Activated CD8-positive, alpha-beta memory T cell treated with anti-CD3 and anti-CD28 coated beads, Interleukin-2, amount 10 ng/mL, durations not matched to agents 7 days and 5 days (primary cell): Measurements from ENCODE around the gene IER5L. TPM values are rescaled to one million over a fixed set of nuclear protein-coding genes. Genes with fewer than 3 reads are reported as not detected.

Source experiments
- ATAC-seq: fragments of 150-1000 bp; cut with Tn5 transposase; one replicate; pipeline ENCODE4 v1.10.0; 2021; ENCODE audit warnings: moderate library complexity
- CTCF ChIA-PET: fragments of 350-600 bp; sonication (Branson Sonifier 250); formaldehyde crosslinking; loops from one replicate; lab custom pipeline; 2021; ENCODE audit warnings: antibody characterized with exemption; lab: Charles Lee
- DNase-seq: peaks from one replicate; pipeline ENCODE4 v3.0.0-alpha.2; 2020
- H3K27ac Mint-ChIP-seq: one replicate; pipeline ENCODE4 v1.8.0; 2021; ENCODE audit warnings: mild to moderate bottlenecking, mixed read lengths
- H3K27me3 Mint-ChIP-seq: one replicate; pipeline ENCODE4 v1.8.0; 2021; ENCODE audit warnings: mixed read lengths
- H3K36me3 Mint-ChIP-seq: one replicate; pipeline ENCODE4 v1.8.0; 2021; ENCODE audit warnings: mild to moderate bottlenecking, mixed read lengths
- H3K4me1 Mint-ChIP-seq: one replicate; pipeline ENCODE4 v1.8.0; 2021; ENCODE audit warnings: mixed read lengths
- H3K4me3 Mint-ChIP-seq: one replicate; pipeline ENCODE4 v1.8.0; 2021; ENCODE audit warnings: mild to moderate bottlenecking, moderate library complexity, mixed read lengths
- H3K9me3 Mint-ChIP-seq: one replicate; pipeline ENCODE4 v1.8.0; 2022; ENCODE audit warnings: low read depth, mixed read lengths
- total RNA-seq, 2 experiments: library from RNA; stranded (reverse); gene quantifications; one replicate each; pipeline ENCODE4 v1.2.3, GENCODE V29; 2021

The IER5L gene
- total RNA-seq, 2 experiments from 2014 or later: 4.9 to 6.1 TPM

DNA sequence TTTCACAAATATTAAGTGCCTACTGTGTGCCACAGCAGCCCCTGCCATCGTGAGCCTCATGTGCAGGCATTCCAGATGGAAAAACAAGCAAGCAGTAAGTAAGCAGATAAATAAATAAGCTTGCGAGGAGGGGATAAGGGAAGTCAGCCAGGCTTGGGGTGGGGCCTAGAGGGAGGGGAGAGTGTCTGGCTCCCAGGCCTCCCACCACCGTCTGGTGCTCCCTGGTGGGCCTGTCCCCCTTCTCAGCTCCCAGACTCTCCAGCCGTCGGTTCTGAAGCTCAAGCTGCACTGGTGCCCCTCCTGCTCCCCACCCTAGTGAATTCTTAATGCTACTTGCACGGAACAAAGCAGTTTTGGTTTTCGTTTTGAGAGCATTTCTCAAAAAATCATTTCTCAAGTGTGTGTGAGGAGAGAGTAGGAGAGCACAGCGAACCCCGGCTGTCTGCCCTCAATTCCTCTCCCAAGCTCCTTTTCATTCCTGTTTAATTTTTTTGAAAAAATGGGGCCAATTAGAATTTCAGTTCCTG, 6.6 kb upstream of the IER5L start:
- no peaks in the 10 kb centered on the region for H3K36me3 Mint-ChIP-seq
- ATAC-seq: no peak
- H3K27ac Mint-ChIP-seq: no peak overlapping the region

GRCh38 chr9:129184219-129184524, 6.1 kb upstream of the IER5L start:
- peaks cover 19% of the 10 kb centered on the region for H3K4me1 Mint-ChIP-seq
- peaks cover 1% of the 10 kb centered on the region for H3K9me3 Mint-ChIP-seq
- ATAC-seq: no peak
- no peaks in the 10 kb centered on the region for H3K36me3 Mint-ChIP-seq
- H3K27ac Mint-ChIP-seq: no peak overlapping the region
- DNase-seq: no peak
- H3K4me3 Mint-ChIP-seq: no peak overlapping the region
- CTCF ChIA-PET: interaction anchor here (1.0 to 2.1 kb wide), 6 partner anchors 9 to 440 kb away, joined by 3 to 15 read pairs (median 4); no protein-coding TSS in a partner anchor
- peaks cover 4% of the 10 kb centered on the region for H3K27me3 Mint-ChIP-seq

More for the DNA sequence above, 6.6 kb upstream of the IER5L start:
- no peak for DNase-seq
- H3K4me3 Mint-ChIP-seq: no peak overlapping the region
- H3K9me3 Mint-ChIP-seq: peaks cover 1% of the 10 kb centered on the region
- H3K4me1 Mint-ChIP-seq: peaks cover 19% of the 10 kb centered on the region
- peaks cover 4% of the 10 kb centered on the region for H3K27me3 Mint-ChIP-seq
- CTCF ChIA-PET: interaction anchor here (1.0 to 2.1 kb wide), 5 partner anchors 8 to 440 kb away, joined by 3 to 15 read pairs (median 5); no protein-coding TSS in a partner anchor

GRCh38 chr9:129183495-129184218, 5.6 kb upstream of the IER5L start:
- Mint-ChIP-seq H3K27ac (no peak overlapping the region), H3K4me1 (peaks cover 20% of the 10 kb centered on the region), H3K4me3 (no peak overlapping the region), H3K27me3 (peaks cover 4% of the 10 kb centered on the region), H3K36me3 (no peaks in the 10 kb centered on the region), H3K9me3 (peaks cover 1% of the 10 kb centered on the region)
- CTCF ChIA-PET: interaction anchor here (0.6 to 2.1 kb wide), 7 partner anchors 9 to 608 kb away, joined by 3 to 15 read pairs (median 4); no protein-coding TSS in a partner anchor
- DNase-seq: no peak
- ATAC-seq: no peak

DNA sequence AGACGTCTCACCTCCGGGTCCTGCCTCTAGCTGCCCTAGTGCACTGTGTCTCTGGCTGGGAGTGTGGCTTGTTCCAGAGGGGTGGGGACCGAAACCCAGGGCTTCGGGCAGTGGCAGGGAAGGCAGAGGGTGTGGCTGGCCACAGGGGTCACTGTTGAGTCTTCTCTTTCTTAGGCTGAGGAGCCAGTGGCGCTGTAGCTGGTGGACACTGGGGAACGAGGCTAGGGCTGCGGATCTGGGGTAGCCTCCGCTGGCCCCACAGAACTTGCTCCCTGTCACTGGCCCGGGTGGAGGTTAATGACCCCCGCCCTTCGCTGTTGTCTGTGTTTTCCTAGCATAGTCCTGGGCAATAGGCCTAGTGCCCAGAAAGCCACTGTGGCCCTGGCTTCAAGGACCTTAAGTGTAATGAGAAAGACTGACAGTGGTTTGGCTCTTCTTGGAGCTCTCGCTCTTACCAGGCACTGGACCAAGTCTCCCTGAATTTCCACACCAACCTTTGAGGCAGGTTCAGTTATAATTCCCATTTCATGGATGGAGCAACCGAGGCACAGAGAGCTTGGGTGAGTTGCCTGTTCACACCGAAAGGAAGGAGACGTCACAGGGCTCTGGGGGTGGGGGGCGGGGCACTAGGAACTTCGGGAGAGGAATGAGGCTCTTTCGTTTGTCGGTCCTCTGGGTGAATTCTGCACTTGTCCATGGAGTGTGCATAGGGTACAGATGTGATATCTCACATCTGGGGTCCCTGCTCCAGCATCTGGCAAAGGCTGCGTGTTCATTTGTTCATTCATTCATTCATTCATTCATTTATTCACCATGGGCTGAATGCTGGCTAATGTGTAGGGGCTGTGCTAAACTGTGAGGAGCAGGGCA, 4.8 kb upstream of the IER5L start:
- DNase-seq (no peak), ATAC-seq (no peak)
- peaks cover 20% of the 10 kb centered on the region for H3K4me1 Mint-ChIP-seq
- no peak overlapping the region for H3K27ac Mint-ChIP-seq
- H3K27me3 Mint-ChIP-seq: peaks cover 4% of the 10 kb centered on the region
- H3K36me3 Mint-ChIP-seq: no peaks in the 10 kb centered on the region
- H3K9me3 Mint-ChIP-seq: peaks cover 1% of the 10 kb centered on the region
- no peak overlapping the region for H3K4me3 Mint-ChIP-seq
- CTCF ChIA-PET: interaction anchor here (0.6 to 2.1 kb wide), 7 partner anchors 9 to 609 kb away, joined by 3 to 15 read pairs (median 4); no protein-coding TSS in a partner anchor

DNA sequence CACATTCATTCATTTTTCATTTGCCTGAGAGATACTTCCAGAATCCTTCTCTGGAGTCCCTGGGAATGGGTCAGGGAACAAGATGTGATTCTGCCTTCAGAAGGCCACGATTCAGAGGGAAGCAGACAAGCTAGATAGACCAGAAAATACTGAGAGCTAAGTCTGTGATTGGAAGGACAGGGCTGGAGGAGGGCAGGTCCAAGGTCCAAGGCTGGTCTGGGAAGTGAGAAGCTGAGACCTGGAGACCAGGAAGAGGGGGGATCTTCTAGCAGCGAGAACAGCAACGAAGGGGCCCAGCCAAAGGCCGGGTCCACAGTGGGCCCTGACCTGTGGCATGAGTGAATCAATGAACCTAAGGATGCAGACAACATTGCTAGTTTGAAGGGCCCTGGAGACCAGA, 4.1 kb upstream of the IER5L start:
- CTCF ChIA-PET: interaction anchor here (1.1 to 2.0 kb wide), 4 partner anchors 8 to 139 kb away, joined by 3 to 11 read pairs (median 4); no protein-coding TSS in a partner anchor
- Mint-ChIP-seq H3K27me3 (peaks cover 4% of the 10 kb centered on the region), H3K4me1 (peaks cover 20% of the 10 kb centered on the region), H3K36me3 (no peaks in the 10 kb centered on the region), H3K27ac (no peak overlapping the region), H3K4me3 (no peak overlapping the region), H3K9me3 (no peaks in the 10 kb centered on the region)
- ATAC-seq: no peak
- no peak for DNase-seq

GRCh38 chr9:129181246-129181645, 3.2 kb upstream of the IER5L start:
- no peaks in the 10 kb centered on the region for H3K9me3 Mint-ChIP-seq
- no peak for DNase-seq
- peaks cover 4% of the 10 kb centered on the region for H3K27me3 Mint-ChIP-seq
- no peak overlapping the region for H3K4me3 Mint-ChIP-seq
- H3K4me1 Mint-ChIP-seq: peaks cover 19% of the 10 kb centered on the region
- H3K27ac Mint-ChIP-seq: no peak overlapping the region
- ATAC-seq: no peak
- H3K36me3 Mint-ChIP-seq: no peaks in the 10 kb centered on the region
- CTCF ChIA-PET: interaction anchor here (1.0 to 2.0 kb wide), 4 partner anchors 38 to 139 kb away, joined by 3 to 11 read pairs (median 5); no protein-coding TSS in a partner anchor

- no peak for DNase-seq
- peak overlapping the region; percentile 82 for H3K4me3 Mint-ChIP-seq
- H3K4me1 Mint-ChIP-seq: peaks cover 7% of the 10 kb centered on the region
- H3K27me3 Mint-ChIP-seq: peaks cover 4% of the 10 kb centered on the region
- H3K27ac Mint-ChIP-seq: no peak overlapping the region
- CTCF ChIA-PET: interaction anchor here (0.8 to 13.4 kb wide), 11 partner anchors 8 to 611 kb away, joined by 3 to 249 read pairs (median 5); no protein-coding TSS in a partner anchor
- H3K36me3 Mint-ChIP-seq: no peaks in the 10 kb centered on the region
- H3K9me3 Mint-ChIP-seq: no peaks in the 10 kb centered on the region
- ATAC-seq: no peak
Observed at GRCh38 chr9:129178568-129179382, 714 bp upstream of the IER5L start.

DNA sequence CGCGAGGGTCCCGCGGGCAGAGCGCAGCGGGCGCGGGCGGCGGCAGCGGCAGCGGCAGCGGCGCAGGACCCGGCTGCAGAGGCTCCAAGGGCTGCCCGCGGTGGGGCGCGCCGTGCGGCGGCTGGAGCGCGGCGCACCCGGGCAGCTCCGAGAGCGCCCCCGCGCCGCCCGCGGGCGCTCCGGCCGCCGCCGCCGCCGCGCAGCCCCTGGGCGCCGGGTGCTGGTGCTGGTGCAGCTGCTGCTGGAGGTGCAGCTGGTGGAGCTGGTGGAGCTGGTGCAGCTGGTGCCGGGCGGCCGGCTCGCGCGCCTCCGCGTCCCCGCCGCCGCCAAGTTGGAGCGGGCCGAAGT, 644 bp downstream of the IER5L start:
- H3K4me1 Mint-ChIP-seq: peaks cover 9% of the 10 kb centered on the region
- peaks cover 14% of the 10 kb centered on the region for H3K27me3 Mint-ChIP-seq
- ATAC-seq (peak; percentile 3), DNase-seq (no peak)
- H3K27ac Mint-ChIP-seq: no peak overlapping the region
- H3K9me3 Mint-ChIP-seq: no peaks in the 10 kb centered on the region
- no peaks in the 10 kb centered on the region for H3K36me3 Mint-ChIP-seq
- CTCF ChIA-PET: interaction anchor here (0.8 to 13.4 kb wide), 11 partner anchors 10 to 433 kb away, joined by 3 to 249 read pairs (median 6); no protein-coding TSS in a partner anchor
- H3K4me3 Mint-ChIP-seq: peak overlapping the region; percentile 82

DNA sequence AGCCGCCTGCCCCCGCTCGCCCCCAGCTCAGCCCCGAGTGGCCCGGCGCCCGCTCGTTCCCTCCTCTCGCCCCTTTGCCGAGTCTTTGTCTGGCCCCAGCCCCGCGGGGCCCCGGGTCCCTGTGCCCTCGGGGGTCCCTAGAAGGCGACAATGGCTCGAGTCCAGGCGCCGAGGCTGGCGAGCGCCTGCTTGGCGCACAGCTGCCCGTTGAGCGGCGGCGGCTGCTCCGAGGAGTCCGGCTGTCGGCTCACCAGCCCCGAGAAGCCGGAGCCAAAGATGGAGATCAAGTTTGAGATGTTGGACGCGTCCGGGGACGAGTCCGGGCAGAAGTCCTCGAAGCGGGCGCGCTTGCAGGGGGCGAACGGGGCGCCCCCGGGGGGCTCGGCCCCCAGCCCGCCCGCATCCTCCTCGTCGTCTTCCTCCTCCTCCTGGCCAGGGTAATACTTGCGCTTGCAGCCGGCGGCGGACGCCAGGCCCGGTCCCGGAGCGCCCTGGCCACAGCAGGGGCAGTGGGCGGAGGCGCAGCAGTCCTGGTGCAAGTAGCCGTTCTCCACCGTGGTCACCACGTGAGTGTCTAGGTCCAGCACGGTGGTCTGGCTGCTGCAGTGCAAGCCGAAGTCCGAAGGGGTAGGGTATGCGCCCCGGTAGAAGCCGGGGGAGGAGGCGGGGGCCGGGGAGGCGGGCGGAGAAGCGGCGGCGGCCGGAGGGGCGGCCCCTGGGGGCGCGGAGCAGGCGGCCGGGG, 1.2 kb downstream of the IER5L start:
- Mint-ChIP-seq H3K36me3 (no peaks in the 10 kb centered on the region), H3K4me3 (peak overlapping the region; percentile 74), H3K4me1 (peaks cover 12% of the 10 kb centered on the region), H3K27me3 (peaks cover 19% of the 10 kb centered on the region), H3K27ac (peak overlapping the region; percentile 19), H3K9me3 (no peaks in the 10 kb centered on the region)
- DNase-seq: peak; percentile 47
- CTCF ChIA-PET: interaction anchor here (0.8 to 13.4 kb wide), 10 partner anchors 11 to 448 kb away, joined by 3 to 249 read pairs (median 6); partner anchors contain the start of gene NTMT1
- ATAC-seq: no peak

DNA sequence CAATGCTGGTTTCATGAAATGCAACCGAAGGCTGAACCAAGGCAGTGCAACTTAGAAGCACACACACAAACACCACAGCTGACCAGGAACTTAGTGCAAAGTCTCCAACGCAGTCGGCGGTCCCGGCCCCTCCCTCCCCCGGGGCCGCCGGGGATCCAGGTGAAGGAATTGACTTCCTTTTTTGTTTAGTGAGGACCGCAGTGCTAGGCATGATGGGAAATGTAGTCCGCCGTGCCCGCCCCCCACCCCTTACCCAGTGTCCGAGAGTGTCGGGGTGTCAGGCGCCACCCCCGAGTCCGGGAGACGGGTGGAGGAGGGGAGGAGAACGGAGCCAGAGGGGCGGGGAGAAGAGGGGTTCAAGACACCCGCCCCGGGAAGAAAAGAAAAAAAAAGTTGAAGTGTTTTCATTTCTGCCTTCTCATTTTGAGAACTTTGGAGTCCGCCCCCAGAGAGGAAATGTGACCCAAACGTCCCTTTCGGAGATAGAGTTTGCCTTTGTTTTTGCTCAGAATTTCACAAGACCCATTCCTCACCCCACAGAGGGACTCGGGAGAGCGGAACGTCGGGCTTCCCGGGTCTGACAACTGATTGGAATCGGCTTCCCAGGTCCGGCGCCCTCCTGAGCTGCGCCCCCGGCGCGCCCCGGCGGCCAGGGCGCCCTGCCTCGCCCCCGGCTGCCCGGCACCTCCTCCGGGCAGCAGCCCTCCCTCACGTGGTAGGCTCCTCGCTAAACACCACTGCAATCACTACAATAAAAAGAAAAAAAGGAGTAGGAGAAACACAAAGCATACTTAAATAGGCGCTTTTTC, 2.0 kb downstream of the IER5L start:
- Mint-ChIP-seq H3K27me3 (peaks cover 19% of the 10 kb centered on the region), H3K27ac (peak overlapping the region; percentile 81), H3K4me3 (peak overlapping the region; percentile 74), H3K9me3 (no peaks in the 10 kb centered on the region), H3K36me3 (no peaks in the 10 kb centered on the region), H3K4me1 (peaks cover 15% of the 10 kb centered on the region)
- DNase-seq (peak; percentile 86), ATAC-seq (peak; percentile 31)
- CTCF ChIA-PET: interaction anchor here (0.8 to 13.4 kb wide), 14 partner anchors 10 to 449 kb away, joined by 3 to 249 read pairs (median 5); partner anchors contain the start of genes NTMT1 and PTPA

GRCh38 chr9:129175515-129175824, 2.6 kb downstream of the IER5L start:
- peaks cover 20% of the 10 kb centered on the region for H3K4me1 Mint-ChIP-seq
- CTCF ChIA-PET: interaction anchor here (0.9 to 13.4 kb wide), 21 partner anchors 10 to 449 kb away, joined by 3 to 249 read pairs (median 6); partner anchors contain the start of genes DOLPP1, NTMT1 and PTPA
- no peak for DNase-seq
- H3K27me3 Mint-ChIP-seq: peaks cover 19% of the 10 kb centered on the region
- H3K27ac Mint-ChIP-seq: peak overlapping the region; percentile 81
- no peaks in the 10 kb centered on the region for H3K36me3 Mint-ChIP-seq
- peak overlapping the region; percentile 74 for H3K4me3 Mint-ChIP-seq
- no peak for ATAC-seq
- H3K9me3 Mint-ChIP-seq: no peaks in the 10 kb centered on the region
